ENCODE data around the gene SENP6. TPM values are rescaled to one million over a fixed set of nuclear protein-coding genes. Genes with fewer than 3 reads are reported as not detected.
A peak's percentile ranks its signal among the peaks of the same experiment; 100 is the strongest.

Gene SENP6
- total RNA-seq, 1 donor from 2014 or later = 159 TPM

DNA sequence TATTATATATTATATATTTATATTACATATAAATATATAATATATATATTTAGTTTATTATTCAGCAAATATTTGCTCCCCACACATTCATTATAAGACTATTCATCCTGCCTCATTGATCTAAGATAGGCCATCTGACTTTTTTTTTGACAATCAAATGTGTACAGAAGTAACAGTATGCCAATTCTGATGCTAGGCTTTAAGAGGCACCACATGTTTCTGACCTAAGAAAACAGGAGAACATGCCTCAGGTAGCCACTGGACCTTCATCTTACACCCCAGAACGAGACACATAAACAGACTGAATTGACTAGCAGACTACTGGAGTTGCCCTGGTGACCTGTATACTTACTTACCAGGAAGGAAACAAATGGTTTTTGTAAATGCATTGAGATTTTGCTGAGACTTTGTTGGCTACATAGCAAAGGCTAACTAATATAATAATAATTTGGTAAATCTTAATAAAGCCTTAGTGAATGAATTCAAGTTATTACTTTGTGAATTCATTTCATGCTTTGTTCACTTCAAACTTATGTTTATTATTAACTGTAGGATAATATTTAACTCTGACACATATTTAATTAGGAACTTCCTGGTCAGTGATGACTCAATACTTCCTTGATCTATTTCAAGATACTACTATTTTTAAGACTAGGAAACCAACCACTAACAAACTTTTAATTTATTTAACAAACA is 134.0 kb downstream of the SENP6 start:
- Mint-ChIP-seq H3K9me3 (peaks cover 8% of the 10 kb centered on the region), H3K27ac (no peak overlapping the region), H3K4me3 (no peak overlapping the region), H3K4me1 (no peaks in the 10 kb centered on the region), H3K36me3 (no peaks in the 10 kb centered on the region), H3K27me3 (ENCODE audit: low read depth) (no peaks in the 10 kb centered on the region)
- TF ChIP-seq, protein P1, sequence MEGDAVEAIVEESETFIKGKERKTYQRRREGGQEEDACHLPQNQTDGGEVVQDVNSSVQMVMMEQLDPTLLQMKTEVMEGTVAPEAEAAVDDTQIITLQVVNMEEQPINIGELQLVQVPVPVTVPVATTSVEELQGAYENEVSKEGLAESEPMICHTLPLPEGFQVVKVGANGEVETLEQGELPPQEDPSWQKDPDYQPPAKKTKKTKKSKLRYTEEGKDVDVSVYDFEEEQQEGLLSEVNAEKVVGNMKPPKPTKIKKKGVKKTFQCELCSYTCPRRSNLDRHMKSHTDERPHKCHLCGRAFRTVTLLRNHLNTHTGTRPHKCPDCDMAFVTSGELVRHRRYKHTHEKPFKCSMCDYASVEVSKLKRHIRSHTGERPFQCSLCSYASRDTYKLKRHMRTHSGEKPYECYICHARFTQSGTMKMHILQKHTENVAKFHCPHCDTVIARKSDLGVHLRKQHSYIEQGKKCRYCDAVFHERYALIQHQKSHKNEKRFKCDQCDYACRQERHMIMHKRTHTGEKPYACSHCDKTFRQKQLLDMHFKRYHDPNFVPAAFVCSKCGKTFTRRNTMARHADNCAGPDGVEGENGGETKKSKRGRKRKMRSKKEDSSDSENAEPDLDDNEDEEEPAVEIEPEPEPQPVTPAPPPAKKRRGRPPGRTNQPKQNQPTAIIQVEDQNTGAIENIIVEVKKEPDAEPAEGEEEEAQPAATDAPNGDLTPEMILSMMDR (IDR thresholded peaks at IDR 0.05; ENCODE audit: unreplicated experiment) = no peak
- DNase-seq (ENCODE audit: low spot score in 2 of 2, unreplicated experiment in 2 of 2) = no peak

DNA sequence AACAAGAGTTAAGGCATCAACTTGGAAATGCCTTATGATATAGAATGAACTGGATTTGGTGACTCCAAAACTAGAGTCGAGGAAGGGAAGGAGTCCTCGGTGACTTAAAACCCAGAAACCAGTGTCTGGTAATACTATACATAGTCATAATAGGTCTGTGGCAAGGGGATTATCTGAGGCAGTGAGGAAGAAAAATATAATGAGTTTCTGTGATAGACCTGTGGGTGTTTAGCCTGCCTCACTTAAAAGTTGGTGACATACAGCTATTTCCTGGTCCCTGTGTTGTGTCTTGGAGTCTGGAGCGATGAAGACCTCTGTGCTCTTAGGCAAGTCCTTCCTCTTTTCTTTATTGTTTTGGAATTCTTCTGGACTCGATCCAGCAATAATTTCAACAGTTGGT is 142.3 kb downstream of the SENP6 start:
- H3K27me3 Mint-ChIP-seq (ENCODE audit: low read depth) = no peaks in the 10 kb centered on the region
- TF ChIP-seq, protein P1 (IDR thresholded peaks at IDR 0.05; ENCODE audit: unreplicated experiment) = no peak
- no peak overlapping the region for H3K4me3 Mint-ChIP-seq
- H3K4me1 Mint-ChIP-seq = peaks cover 17% of the 10 kb centered on the region
- no peaks in the 10 kb centered on the region for H3K36me3 Mint-ChIP-seq
- no peaks in the 10 kb centered on the region for H3K9me3 Mint-ChIP-seq
- no peak overlapping the region for H3K27ac Mint-ChIP-seq
- no peak for DNase-seq (ENCODE audit: low spot score in 2 of 2, unreplicated experiment in 2 of 2)

DNA sequence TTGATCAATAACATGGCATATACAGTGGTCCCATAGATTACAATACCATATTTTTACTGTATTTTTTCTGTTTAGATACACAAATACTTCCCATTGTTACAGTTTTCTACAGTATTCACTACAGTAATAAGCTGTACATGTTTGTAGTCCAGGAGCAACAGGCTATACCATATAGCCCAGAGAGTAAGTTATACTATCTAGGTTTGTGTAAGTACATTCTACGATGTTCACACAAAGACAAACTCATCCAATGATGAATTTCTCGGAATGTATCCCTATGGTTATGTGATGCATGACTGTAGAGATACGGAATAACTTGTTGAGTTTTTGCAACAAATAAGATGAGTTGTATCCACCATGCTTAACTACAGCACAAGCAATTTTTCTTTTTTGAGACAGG is 143.7 kb downstream of the SENP6 start:
- no peak for DNase-seq (ENCODE audit: low spot score in 2 of 2, unreplicated experiment in 2 of 2)
- Mint-ChIP-seq H3K9me3 (no peaks in the 10 kb centered on the region), H3K4me3 (no peak overlapping the region), H3K27ac (no peak overlapping the region), H3K4me1 (peaks cover 23% of the 10 kb centered on the region), H3K27me3 (ENCODE audit: low read depth) (no peaks in the 10 kb centered on the region), H3K36me3 (no peaks in the 10 kb centered on the region)
- TF ChIP-seq, protein P1 (IDR thresholded peaks at IDR 0.05; ENCODE audit: unreplicated experiment) = no peak

DNA sequence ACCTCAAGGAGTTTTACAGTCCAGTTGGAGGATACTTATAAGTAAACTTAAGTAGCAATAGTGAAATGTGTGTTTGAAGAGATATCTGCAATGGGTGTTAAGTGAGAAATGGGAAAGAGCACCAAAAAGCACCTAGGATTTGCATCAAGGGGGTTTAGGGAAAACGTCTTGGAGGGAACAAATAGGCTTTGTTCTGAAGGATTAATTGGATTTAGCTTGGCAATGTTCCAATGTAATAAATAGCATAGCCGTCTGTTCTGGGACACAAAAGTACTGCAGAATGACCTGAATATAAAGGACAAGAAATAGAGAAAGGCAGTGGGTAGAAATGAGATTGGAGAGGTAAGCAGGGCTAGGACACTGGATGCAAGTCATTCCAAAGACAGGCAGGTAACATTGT is 144.5 kb downstream of the SENP6 start:
- no peak overlapping the region for H3K4me3 Mint-ChIP-seq
- DNase-seq (ENCODE audit: low spot score in 2 of 2, unreplicated experiment in 2 of 2) = no peak
- no peaks in the 10 kb centered on the region for H3K36me3 Mint-ChIP-seq
- H3K27me3 Mint-ChIP-seq (ENCODE audit: low read depth) = no peaks in the 10 kb centered on the region
- TF ChIP-seq, protein P1 (IDR thresholded peaks at IDR 0.05; ENCODE audit: unreplicated experiment) = no peak
- H3K4me1 Mint-ChIP-seq = peaks cover 28% of the 10 kb centered on the region
- H3K27ac Mint-ChIP-seq = peak overlapping the region; percentile 13
- no peaks in the 10 kb centered on the region for H3K9me3 Mint-ChIP-seq

DNA sequence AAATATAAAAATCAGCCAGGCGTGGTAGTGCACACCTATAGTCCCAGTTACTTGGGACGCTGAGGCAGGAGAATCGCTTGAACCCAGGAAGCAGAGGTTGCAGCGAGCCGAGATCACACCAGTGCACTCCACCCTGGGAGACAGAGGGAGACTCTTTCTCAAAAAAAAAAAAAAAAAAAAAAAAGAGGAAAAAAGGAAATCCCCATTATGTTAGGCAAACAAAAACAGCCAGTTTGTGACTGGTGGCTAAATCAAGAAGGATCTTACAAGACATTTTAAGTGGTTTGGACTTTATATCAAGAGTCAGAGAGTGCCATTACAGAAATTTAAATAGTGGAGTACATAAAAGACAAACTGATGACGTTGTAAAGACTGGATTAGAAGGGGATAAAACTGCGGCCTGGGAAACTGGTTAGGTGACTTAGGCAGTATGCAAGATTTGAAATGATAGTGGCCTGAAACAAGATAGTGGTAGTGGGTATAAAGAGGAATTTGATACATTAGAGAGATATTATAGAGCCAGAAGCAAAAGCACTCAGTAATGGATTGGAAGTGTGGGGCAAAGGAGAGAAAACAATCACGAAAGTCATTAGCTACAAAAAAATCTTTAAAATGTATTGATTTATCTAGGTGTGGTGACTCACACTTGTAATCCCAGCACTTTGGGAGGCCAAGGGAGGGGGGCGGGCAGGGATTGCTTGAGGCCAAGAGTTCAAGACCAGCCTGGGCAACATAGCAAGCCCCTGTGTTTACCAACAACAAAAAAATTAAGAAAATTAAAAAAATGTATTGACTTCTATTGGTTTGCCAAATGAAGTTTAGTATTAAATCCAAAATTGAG is 145.7 kb downstream of the SENP6 start:
- no peaks in the 10 kb centered on the region for H3K27me3 Mint-ChIP-seq (ENCODE audit: low read depth)
- H3K4me1 Mint-ChIP-seq = peaks cover 33% of the 10 kb centered on the region
- no peak for DNase-seq (ENCODE audit: low spot score in 2 of 2, unreplicated experiment in 2 of 2)
- H3K36me3 Mint-ChIP-seq = no peaks in the 10 kb centered on the region
- no peaks in the 10 kb centered on the region for H3K9me3 Mint-ChIP-seq
- peak overlapping the region; percentile 65 for H3K27ac Mint-ChIP-seq
- TF ChIP-seq, protein P1 (IDR thresholded peaks at IDR 0.05; ENCODE audit: unreplicated experiment) = no peak
- H3K4me3 Mint-ChIP-seq = peak overlapping the region; percentile 18
